ENCODE measurements around the gene ALG2. TPM values are rescaled to one million over a fixed set of nuclear protein-coding genes. Genes with fewer than 3 reads are reported as not detected.

ALG2 gene
- total RNA-seq, result 52.4 and 54.1 TPM in 2 replicates

- DNase-seq (ENCODE audit: low read depth), result peak; percentile 83
- peak within 1 kb of the TSS; percentile 75 for H3K4me3 ChIP-seq (ENCODE audit: low read depth, low read length)
- no peak for TF ChIP-seq CTCF (IDR thresholded peaks at IDR 0.05; ENCODE audit: insufficient read depth, low read length, poor library complexity, severe bottlenecking)
- H3K27me3 ChIP-seq (ENCODE audit: control insufficient read depth, insufficient read depth, low read length), result no peaks in the 10 kb centered on the region
- no peaks in the 10 kb centered on the region for H3K36me3 ChIP-seq (ENCODE audit: control insufficient read depth, insufficient read depth, low read length)
Observed at GRCh38 chr9:99221621-99222415, at the start of gene ALG2, which contains the start of gene SEC61B. ALG2 (minus strand) TSS chr9:99221942; CDS start chr9:99221894, 48 bp downstream. SEC61B (plus strand) TSS chr9:99222282; CDS start chr9:99222364, 82 bp downstream.

GRCh38 chr9:99270491-99270890, 48.7 kb upstream of the ALG2 start:
- DNase-seq (ENCODE audit: low read depth), result no peak
- Histone ChIP-seq H3K36me3 (ENCODE audit: control insufficient read depth, insufficient read depth, low read length) (no peaks in the 10 kb centered on the region), H3K4me3 (ENCODE audit: low read depth, low read length) (no peak overlapping the region), H3K27me3 (ENCODE audit: control insufficient read depth, insufficient read depth, low read length) (no peaks in the 10 kb centered on the region)
- TF ChIP-seq CTCF (IDR thresholded peaks at IDR 0.05; ENCODE audit: insufficient read depth, low read length, poor library complexity, severe bottlenecking), result no peak

GRCh38 chr9:99269416-99269815, 47.7 kb upstream of the ALG2 start:
- no peak for TF ChIP-seq CTCF (IDR thresholded peaks at IDR 0.05; ENCODE audit: insufficient read depth, low read length, poor library complexity, severe bottlenecking)
- no peak for DNase-seq (ENCODE audit: low read depth)

GRCh38 chr9:99266255-99267023, 44.7 kb upstream of the ALG2 start:
- TF ChIP-seq CTCF (IDR thresholded peaks at IDR 0.05; ENCODE audit: insufficient read depth, low read length, poor library complexity, severe bottlenecking), result peak; percentile 94
- Histone ChIP-seq H3K4me3 (ENCODE audit: low read depth, low read length) (no peak overlapping the region), H3K36me3 (ENCODE audit: control insufficient read depth, insufficient read depth, low read length) (no peaks in the 10 kb centered on the region), H3K27me3 (ENCODE audit: control insufficient read depth, insufficient read depth, low read length) (no peaks in the 10 kb centered on the region)
- peak; percentile 14 for DNase-seq (ENCODE audit: low read depth)

More at GRCh38 chr9:99269416-99269815, 47.7 kb upstream of the ALG2 start:
- H3K27me3 ChIP-seq (ENCODE audit: control insufficient read depth, insufficient read depth, low read length), result no peaks in the 10 kb centered on the region
- no peak overlapping the region for H3K4me3 ChIP-seq (ENCODE audit: low read depth, low read length)
- no peaks in the 10 kb centered on the region for H3K36me3 ChIP-seq (ENCODE audit: control insufficient read depth, insufficient read depth, low read length)

GRCh38 chr9:99265691-99266090, 43.9 kb upstream of the ALG2 start:
- no peak for TF ChIP-seq CTCF (IDR thresholded peaks at IDR 0.05; ENCODE audit: insufficient read depth, low read length, poor library complexity, severe bottlenecking)
- no peak for DNase-seq (ENCODE audit: low read depth)
- no peaks in the 10 kb centered on the region for H3K27me3 ChIP-seq (ENCODE audit: control insufficient read depth, insufficient read depth, low read length)
- no peaks in the 10 kb centered on the region for H3K36me3 ChIP-seq (ENCODE audit: control insufficient read depth, insufficient read depth, low read length)
- H3K4me3 ChIP-seq (ENCODE audit: low read depth, low read length), result no peak overlapping the region
